DMS 273 (cell line): ENCODE data around the gene CALN1.
"Not testable (repeated sequence)": the region's sequence is repeated elsewhere in the genome, so short reads cannot be mapped to it uniquely, and the experiment has no call there.

Experiments
- DNase-seq: peaks from one replicate; lab custom pipeline; 2025; ENCODE audit not compliant: unreplicated experiment; lab: John Stamatoyannopoulos, UW

CALN1 gene

GRCh38 chr7:72272479-72272878, 139.7 kb downstream of the CALN1 start:
- no peak for DNase-seq

DNA sequence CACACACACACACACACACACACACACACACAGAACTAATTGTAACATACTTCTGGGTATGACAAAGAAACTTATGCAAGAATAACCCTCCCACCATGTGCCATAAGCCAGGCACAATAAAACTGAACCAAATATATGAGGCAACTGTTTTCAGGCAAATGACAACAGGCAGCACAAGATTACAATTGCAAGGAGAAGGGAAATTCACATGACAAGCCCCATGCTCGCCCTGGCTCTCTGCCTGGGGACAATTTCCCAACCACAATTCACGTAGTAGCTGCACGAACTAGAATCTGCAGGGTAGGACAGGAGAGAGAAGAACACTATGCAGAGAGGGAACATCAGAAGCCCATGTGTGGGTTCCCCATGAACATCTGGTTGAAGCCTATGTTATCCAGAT, 143.3 kb downstream of the CALN1 start:
- no peak for DNase-seq

DNA sequence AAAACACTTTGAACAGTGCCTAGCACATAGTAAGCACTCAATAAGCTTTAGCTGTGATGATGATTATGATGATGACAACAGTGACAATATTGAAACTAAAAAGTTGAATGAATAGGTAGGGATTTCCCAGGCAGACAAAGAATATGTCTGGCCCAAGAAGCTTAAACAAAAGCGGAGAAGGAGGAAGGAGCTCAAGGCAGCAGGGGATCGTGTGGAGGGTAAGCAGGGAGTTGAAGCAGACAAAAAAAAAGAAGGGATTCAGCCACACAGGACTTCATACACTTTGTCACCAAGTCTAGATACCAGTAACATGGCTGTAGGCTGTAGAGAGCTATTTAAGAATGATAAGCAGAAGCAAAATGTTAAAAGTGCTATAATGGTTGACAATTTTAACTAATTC, 144.0 kb downstream of the CALN1 start:
- DNase-seq = no peak

GRCh38 chr7:72267291-72267800, 144.8 kb downstream of the CALN1 start:
- DNase-seq = peak; percentile 13

DNA sequence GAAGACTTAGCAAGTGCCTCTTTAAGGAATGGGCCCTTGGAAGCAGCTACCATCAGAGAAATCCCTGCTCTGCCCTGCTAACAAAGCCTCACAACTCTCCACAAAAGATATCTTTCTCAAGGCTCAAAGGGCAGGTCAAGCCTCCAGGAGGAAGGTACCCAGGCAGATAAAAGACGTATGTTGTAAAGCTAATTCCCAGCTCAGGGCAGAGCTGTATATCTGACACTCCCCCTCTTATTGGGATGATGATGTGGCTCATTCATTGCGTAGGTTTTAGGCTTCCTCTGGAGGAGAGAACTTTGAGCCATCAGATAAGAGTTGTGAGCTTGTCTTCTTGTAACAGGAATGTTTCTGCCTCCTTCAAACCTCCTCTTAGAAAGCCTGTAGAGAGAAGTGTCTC, 145.4 kb downstream of the CALN1 start:
- no peak for DNase-seq

- DNase-seq = no peak
These were observed 146.8 kb downstream of the CALN1 start for GRCh38 chr7:72265071-72265904.

DNA sequence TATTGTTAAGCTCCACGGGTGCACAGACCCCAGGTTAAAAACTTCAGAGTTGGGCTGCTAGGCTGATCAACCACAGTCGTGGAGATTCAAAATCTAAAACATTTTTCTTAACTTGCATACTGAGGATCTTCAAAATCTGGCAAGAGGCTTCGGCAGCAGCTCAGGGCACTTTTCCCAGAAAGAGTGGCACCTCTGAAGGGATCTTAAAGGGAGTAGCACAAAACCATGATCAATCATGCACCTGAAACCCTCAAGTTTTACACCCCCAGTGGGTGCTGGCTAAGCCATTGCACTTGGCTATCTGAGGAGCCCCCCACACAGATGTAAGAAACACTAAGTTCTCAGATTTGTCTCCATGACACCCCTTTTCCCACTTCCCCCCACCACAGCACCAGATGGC, 151.7 kb downstream of the CALN1 start:
- no peak for DNase-seq

GRCh38 chr7:72258074-72258473, 154.1 kb downstream of the CALN1 start:
- DNase-seq = no peak

DNA sequence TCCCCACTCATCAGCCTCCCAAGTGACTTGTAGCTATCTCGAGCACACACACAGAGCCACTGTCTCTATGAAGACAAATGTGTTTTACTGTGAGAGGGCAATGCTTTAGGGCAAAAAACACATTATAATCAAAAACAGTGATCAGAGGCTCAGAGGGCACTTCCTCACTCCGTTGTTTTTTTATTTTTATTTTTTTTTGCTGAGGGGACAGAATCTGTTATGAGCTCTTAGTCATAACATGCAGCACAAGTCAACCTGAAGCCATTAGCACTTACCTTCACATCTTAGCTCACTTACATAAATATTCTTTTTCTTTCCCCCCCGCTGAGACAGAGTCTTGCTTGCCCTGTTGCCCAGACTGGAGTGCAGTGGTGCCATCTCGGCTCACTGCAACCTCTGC, 157.7 kb downstream of the CALN1 start:
- DNase-seq = no peak

- DNase-seq = no peak
These were observed 163.0 kb downstream of the CALN1 start for GRCh38 chr7:72249106-72249505.

DNA sequence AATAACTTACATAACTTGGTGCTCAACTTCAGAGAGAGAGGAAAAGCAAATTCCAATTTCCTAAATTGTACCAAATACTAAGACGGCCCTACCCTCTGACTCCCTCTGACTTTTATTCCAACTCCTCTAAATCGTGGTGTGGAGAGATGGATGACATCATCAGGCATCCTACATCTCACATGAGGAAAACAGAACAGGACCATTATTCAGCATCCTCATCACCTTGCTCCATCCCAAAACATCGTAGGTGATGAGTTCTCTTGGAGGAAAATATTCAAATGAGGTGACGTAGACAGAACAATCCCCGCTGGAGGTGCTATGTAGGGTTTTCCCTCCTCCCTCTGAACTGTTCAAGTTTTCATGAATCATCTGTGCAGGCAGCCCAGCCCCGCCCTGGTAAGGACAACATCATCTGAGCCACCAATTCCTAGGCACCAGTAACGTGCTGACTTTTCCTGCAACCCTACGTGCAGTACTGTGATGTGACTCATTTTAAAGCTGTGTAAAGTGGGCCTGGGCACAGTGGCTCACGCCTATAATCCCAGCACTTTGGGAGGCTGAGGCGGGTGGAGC, 167.2 kb downstream of the CALN1 start:
- DNase-seq = no peak

GRCh38 chr7:72243329-72243728, 168.8 kb downstream of the CALN1 start:
- no peak for DNase-seq

GRCh38 chr7:72235351-72235750, 176.8 kb downstream of the CALN1 start:
- DNase-seq = no peak

DNA sequence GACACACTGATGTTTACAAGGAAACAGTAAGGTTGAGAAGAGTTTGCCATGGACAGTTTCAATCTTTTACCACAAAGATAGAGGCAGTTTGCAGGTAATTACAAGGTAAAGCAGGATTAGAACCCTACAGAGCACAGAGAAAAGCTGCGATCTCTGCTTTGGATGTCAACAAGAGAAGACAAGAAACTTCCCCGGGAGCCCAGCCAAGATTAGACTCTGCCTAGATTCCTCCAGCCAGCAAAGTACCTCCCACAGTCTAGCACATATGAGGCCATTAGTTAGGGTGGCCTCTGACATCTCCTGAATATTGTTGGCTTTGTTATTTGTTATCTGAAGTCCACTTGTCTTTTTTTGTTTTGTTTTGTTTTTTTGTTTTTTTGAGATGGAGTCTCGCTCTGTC, 178.1 kb downstream of the CALN1 start:
- DNase-seq = no peak

- DNase-seq = no peak
These were observed 181.9 kb downstream of the CALN1 start for GRCh38 chr7:72230281-72230680.

DNA sequence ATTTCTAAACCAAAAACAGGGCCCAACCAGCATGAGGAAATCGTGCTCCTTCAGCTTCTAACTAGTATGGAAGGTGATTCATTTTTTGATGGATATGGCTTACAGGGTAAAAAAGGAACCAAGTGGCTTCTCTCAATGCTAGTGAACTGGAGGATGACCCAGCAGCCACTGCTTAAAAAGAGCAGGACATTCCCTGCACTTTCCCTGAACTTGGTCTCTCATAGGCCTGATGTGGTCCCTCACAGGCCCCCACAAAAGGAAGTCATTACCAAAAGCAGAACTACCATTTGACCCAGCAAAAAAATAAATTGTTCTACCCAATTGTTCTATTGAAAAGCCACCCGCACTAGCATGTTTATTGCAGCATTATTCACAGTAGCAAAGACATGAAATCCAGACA, 188.8 kb downstream of the CALN1 start:
- DNase-seq = no peak

DNA sequence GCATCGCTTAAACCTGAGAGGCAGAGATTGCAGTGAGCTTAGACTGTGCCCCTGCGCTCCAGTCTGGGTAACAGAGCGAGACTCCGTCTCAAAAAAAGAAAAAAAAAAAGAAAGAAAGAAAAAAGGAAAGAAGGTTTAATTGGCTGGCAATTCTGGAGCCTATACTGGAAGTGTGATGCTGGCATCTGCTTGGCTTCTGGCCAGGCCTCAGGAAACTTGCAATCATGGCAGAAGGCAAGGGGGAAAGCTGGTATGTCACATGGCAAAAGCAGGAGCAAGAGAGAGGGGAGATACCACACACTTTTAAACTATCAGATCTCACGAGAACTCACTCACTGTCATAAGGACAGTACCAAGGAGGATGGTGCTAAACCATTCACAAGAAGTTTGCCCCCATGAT, 190.0 kb downstream of the CALN1 start:
- DNase-seq = peak; percentile 55

DNA sequence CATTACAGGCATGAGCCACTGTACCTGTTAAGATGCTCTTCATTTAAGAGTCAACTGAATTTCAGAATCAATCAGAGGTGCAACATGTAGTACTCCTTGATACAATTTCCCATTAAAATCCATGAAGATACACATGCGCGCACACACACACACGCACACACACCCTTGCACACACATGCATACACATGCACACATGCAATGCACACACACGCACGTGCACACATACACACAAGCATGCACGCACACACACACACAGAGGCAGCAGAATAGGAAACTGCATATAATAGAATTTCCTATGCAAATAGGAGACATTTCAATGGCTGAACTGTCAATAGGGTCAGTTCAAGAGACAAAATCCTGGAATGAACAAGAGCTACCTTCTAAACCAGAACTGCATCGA, 192.6 kb downstream of the CALN1 start:
- DNase-seq = no peak

DNA sequence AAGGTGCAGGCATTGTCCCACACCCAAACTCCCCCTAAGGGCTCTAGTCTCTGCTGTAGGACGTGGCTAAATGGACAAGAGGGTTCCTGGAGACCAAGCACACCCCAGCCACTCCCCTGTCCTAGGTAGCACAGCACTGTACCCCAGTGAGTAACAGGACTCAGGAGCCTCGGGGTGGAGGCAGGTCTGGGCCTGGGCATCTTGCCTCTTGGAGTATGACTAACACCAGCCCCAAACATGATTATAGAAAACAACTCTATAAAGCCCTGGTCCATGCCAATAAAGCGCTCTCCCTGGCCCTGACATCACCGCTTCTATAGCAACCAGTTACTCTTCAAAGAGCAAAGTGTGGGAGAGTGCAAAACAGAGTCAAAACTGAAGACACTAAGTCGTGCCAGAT, 195.0 kb downstream of the CALN1 start:
- peak; percentile 19 for DNase-seq

DNA sequence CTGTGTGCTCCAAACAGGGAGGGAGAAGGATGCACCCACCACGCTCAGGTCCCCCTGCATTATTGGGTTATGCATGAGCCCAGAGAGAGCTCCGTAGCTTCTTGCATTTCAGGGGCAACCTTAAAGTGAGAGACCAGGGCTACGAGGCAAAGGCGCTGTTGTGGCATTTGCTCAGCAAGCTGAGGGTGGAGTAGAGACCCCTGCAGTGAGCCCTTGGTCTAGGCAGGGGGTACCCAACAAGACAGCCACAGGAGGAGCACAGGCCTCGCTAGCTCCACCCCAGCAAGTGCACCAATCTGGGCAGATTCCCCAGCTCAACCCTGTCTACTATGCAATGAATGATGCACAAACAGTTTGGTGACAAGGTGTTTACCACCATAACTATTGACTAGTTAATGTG, 198.4 kb downstream of the CALN1 start:
- no peak for DNase-seq

DNA sequence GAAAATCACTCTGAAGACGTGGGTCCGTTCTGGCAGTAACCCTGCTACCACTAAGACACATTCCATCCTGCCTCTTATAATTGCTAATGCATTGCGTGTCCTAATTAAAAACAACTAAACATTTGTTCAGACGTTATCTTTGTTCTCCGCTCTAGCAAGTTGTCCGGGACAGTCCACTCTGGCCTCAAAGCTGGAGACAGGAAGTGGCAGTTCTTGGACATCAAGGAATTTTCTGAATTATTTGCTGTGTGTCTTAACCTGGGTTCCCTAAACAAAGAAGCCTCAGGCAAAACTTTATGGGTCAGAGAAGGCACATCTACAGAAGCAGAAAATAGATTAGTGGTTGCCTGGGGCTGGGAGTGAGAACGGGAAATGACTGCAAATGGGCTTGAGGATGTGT, 199.1 kb downstream of the CALN1 start:
- DNase-seq = no peak

GRCh38 chr7:72211175-72211574, 201.0 kb downstream of the CALN1 start:
- DNase-seq = no peak

- DNase-seq = not testable (repeated sequence)
These were observed 203.1 kb downstream of the CALN1 start for GRCh38 chr7:72209006-72209405.
